Liver (tissue), 3 donors: ENCODE measurements around the gene PDXK.

ENCODE experiments used
- CTCF ChIP-seq: fragments of 150-350 bp; IDR thresholded peaks from 2 replicates; pipeline ENCODE4 v1.5.1; 2017; ENCODE audit warnings: improper control_type of control experiment, low read depth, low read length; ENCODE audit not compliant: missing input control
- HNF4A ChIP-seq, 2 donors: conservative IDR thresholded peaks; 2 replicates each; pipeline ENCODE4 v1.6.1; 2016; ENCODE audit warnings: antibody characterized with exemption in 2 of 2, mild to moderate bottlenecking in 2 of 2
- RAD21 ChIP-seq, 2 donors: IDR thresholded peaks; 2 replicates each; pipeline ENCODE4 v1.6.1; 2016; ENCODE audit warnings: antibody characterized with exemption in 2 of 2, mild to moderate bottlenecking in 2 of 2
- TAF1 ChIP-seq: conservative IDR thresholded peaks from 2 replicates; pipeline ENCODE4 v1.6.1; 2016; ENCODE audit warnings: antibody characterized with exemption, mild to moderate bottlenecking
- donor health status: healthy.
- donor health status: healthy.

DNA sequence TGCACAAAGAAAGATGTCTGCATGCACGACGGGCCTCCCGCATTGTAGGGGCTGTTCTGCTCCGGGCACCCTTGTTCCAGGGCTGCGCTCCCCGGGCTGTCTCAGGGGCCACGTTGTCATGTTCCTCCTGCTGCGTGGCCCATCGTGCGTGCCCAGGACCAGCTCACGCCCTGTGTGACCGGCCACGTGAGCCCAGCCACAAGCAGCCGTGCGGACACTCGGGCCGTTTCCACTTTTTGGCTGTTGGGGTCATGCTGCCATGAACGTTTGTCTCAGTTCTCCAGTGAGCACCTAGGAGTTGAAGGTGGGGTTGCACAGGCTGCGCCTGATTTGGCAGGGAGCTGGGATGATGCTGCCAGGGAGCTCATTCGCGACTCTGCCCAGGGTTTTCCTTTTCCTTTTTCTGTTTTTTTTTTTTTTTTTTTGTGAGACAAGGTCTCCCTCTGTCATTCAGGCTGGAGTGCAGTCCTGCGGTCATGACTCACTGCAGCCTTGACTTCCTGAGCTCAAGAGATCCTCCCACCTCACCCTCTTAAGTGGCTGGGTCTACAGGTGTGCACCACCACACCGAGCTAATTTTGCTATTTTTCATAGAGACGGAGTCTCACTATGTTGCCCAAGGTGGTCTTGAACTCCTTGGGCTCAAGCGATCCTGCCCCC lies 17.4 kb downstream of the PDXK start:
- TF ChIP-seq TAF1, result no peak
- TF ChIP-seq RAD21 (IDR thresholded peaks at IDR 0.05), result no peak
- TF ChIP-seq CTCF, result no peak
- no peak for TF ChIP-seq HNF4A (conservative IDR thresholded peaks at IDR 0.05)
